ENCODE results near the gene MED31. TPM values are rescaled to one million over a fixed set of nuclear protein-coding genes. Genes with fewer than 3 reads are reported as not detected.
"Not testable (repeated sequence)": the region's sequence is repeated elsewhere in the genome, so short reads cannot be mapped to it uniquely, and the experiment has no call there.

MED31 gene
- total RNA-seq, 2 experiments from 2014 or later: 17.7 to 24.5 TPM

DNA sequence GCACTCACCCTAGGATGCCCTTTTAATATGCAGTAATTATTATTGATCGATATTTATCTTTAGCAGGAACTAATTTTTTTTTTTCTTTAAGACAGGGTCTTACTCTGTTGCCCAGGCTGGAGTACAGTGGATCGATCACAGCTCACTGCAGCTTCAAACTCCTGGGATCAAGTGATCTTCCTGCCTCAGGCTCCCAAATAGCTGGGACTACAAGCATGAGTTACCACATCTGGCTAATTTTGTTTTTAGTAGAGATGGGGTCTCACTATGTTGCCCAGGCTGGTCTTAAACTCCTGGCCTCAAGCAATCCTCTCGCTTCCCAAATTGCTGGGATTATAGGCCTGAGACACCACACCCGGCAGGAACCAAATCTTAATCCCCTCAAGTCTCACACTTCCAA is 40.2 kb downstream of the MED31 start:
- ATAC-seq: no peak
- Mint-ChIP-seq H3K4me3 (no peak overlapping the region), H3K9me3 (ENCODE audit: low read depth) (no peaks in the 10 kb centered on the region), H3K36me3 (ENCODE audit: low read depth) (peaks cover 47% of the 10 kb centered on the region), H3K27ac (no peak overlapping the region), H3K4me1 (peaks cover 2% of the 10 kb centered on the region), H3K27me3 (no peaks in the 10 kb centered on the region)
- DNase-seq: no peak
- ChIA-PET POLR2A (no interaction called here), CTCF (no interaction called here)
- intact Hi-C loops (cut with DNase I, micrococcal nuclease): no loop called here

DNA sequence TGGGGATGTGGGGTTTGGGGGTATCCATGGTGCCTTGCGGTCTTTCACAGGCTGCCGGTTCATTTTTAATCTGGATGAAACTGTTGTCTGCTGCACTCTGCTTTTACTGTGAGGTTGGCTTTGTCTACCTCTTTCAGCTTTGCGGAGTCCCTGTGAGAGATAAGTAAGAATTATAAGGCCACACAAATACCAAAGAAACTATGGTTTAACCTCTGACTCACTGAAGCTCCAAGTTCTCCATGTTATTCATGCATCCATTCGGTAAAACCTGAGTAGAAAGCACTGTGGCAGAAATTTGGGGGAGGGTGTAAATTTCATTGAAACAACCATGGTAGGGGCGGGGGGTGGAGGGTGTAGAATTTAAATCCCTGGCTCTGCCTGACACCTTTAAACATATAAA is 41.4 kb downstream of the MED31 start:
- intact Hi-C loops (cut with DNase I, micrococcal nuclease): no loop called here
- H3K4me3 Mint-ChIP-seq: no peak overlapping the region
- H3K9me3 Mint-ChIP-seq (ENCODE audit: low read depth): no peaks in the 10 kb centered on the region
- no peak overlapping the region for H3K27ac Mint-ChIP-seq
- DNase-seq (no peak), ATAC-seq (no peak)
- ChIA-PET POLR2A (no interaction called here), CTCF (no interaction called here)
- peaks cover 46% of the 10 kb centered on the region for H3K36me3 Mint-ChIP-seq (ENCODE audit: low read depth)
- H3K27me3 Mint-ChIP-seq: no peaks in the 10 kb centered on the region
- H3K4me1 Mint-ChIP-seq: peaks cover 2% of the 10 kb centered on the region

DNA sequence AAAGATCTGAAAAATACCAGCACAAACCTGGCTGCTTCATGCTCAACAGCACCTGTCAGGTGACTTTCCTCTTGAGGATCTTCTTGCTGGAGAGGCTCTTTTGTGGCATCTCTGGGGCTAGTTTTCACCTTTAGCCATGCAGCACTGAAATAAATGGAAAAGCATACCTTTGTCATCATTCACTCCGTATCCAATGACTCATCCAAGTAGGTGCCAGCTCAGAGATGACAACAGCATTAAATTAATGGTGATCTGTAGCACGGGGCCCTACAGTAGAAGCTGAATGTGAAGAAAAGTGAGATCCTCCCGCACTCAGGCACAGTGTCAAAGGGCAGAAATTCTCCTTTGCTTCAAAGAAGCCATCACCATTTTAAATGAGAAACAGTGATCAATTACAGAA is 43.1 kb downstream of the MED31 start:
- peaks cover 48% of the 10 kb centered on the region for H3K36me3 Mint-ChIP-seq (ENCODE audit: low read depth)
- ChIA-PET CTCF (interaction anchor here (0.6 to 1.2 kb wide), 3 partner anchors 12 to 151 kb away, joined by 3 read pairs; partner anchors contain the start of gene MED31), POLR2A (no interaction called here)
- ATAC-seq: no peak
- no peaks in the 10 kb centered on the region for H3K27me3 Mint-ChIP-seq
- H3K4me3 Mint-ChIP-seq: no peak overlapping the region
- no peaks in the 10 kb centered on the region for H3K9me3 Mint-ChIP-seq (ENCODE audit: low read depth)
- DNase-seq: no peak
- no peaks in the 10 kb centered on the region for H3K4me1 Mint-ChIP-seq
- no peak overlapping the region for H3K27ac Mint-ChIP-seq
- intact Hi-C loops (cut with DNase I, micrococcal nuclease): no loop called here

DNA sequence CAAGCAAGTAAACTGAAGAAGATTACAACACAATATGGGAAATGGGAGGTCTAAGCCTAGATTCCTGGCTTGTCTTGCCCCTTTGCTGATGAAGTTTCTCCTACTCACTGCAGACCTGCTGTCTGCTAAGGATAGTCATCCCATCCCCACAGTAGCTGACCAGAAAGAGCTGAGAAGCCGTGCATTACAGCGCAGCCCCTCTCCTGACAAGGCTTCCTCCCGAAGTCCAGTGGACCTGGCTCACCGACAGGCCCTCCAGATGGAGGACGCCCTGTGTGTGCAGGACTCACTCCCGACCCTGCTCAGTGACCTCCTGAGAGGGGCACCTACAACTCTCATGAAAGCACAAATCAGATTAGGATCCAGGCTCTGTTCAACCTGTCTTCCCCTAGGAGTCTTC is 46.3 kb downstream of the MED31 start:
- Mint-ChIP-seq H3K27me3 (no peaks in the 10 kb centered on the region), H3K36me3 (ENCODE audit: low read depth) (peaks cover 52% of the 10 kb centered on the region), H3K4me3 (no peak overlapping the region), H3K4me1 (no peaks in the 10 kb centered on the region), H3K27ac (no peak overlapping the region), H3K9me3 (ENCODE audit: low read depth) (no peaks in the 10 kb centered on the region)
- intact Hi-C loops (cut with DNase I, micrococcal nuclease): no loop called here
- ChIA-PET POLR2A (no interaction called here), CTCF (no interaction called here)
- ATAC-seq: no peak
- DNase-seq: no peak

DNA sequence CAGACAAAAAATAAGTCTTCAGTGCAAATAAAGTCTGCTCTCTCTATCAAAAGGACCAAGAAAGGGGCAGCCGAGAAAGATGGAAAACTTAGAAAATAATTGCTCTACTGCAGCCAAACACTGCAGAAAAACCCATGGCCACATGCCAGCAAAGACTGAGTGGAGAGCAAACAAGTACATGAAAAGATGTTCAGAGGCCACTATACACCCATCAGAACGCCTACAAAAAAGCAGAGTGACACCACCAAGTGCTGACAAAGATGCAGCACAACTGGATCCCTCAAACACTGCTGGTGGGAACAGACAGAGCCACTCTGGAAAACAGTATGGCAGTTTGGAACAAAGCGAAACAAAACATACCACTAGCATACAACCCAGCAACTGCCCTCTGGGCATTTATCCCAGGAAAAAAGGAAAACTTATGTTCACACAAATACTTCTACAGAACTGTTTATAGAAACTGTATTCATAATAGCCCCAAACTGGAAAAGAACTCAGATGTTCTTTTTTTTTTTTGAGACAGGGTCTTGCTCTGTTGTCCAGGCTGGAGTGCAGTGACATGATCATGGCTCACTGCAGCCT is 47.6 kb downstream of the MED31 start:
- CTCF ChIA-PET: no interaction called here
- no peak for ATAC-seq
- intact Hi-C loops (cut with DNase I, micrococcal nuclease): no loop called here
- peaks cover 46% of the 10 kb centered on the region for H3K36me3 Mint-ChIP-seq (ENCODE audit: low read depth)
- no peaks in the 10 kb centered on the region for H3K4me1 Mint-ChIP-seq
- no peak overlapping the region for H3K4me3 Mint-ChIP-seq
- POLR2A ChIA-PET: no interaction called here
- H3K27ac Mint-ChIP-seq: no peak overlapping the region
- H3K9me3 Mint-ChIP-seq (ENCODE audit: low read depth): no peaks in the 10 kb centered on the region
- no peak for DNase-seq
- no peaks in the 10 kb centered on the region for H3K27me3 Mint-ChIP-seq

DNA sequence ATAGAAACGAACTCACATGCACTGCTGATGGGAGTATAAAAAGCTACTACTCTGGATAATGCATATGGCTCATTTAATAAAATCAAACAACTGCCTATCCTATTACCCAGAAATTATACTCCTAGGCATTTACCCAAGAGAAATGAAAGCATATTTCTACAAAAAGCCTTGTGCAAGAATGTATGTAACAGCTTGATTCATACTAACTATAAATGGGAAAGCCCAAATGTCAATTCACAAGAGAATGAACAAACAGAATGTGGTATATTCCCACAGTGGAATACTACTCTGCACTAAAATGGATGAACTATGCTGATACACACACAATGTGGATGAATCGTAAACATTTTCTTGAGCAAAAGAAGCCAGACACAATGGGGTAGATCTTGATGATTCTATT is 49.3 kb downstream of the MED31 start:
- intact Hi-C loops (cut with DNase I, micrococcal nuclease): no loop called here
- Mint-ChIP-seq H3K27ac (no peak overlapping the region), H3K27me3 (no peaks in the 10 kb centered on the region), H3K4me3 (no peak overlapping the region), H3K9me3 (ENCODE audit: low read depth) (no peaks in the 10 kb centered on the region), H3K4me1 (no peaks in the 10 kb centered on the region), H3K36me3 (ENCODE audit: low read depth) (peaks cover 46% of the 10 kb centered on the region)
- ATAC-seq: no peak
- POLR2A ChIA-PET: no interaction called here
- DNase-seq: no peak
- CTCF ChIA-PET: interaction anchor here (0.7 kb wide), 1 partner anchor 86 kb away, joined by 4 read pairs; no protein-coding TSS in a partner anchor

DNA sequence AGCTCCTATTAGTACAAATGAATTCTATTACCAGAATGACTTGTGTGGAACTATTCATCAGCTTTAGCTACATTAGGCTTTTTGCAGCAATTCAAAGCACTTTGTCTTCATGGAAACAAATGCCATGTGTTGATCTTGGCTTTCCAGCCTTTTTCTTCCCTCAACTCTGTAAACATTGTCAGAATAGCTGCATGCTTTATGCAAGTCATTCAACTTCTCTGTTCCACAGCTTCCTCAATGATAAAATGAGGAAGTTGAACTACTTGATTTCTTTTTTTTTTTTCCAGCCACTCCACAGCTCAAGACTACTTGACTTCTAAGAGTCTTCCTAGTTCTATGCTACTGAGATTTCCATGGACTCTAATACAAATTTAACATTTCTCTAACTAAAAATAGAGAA is 52.0 kb downstream of the MED31 start:
- H3K4me1 Mint-ChIP-seq: no peaks in the 10 kb centered on the region
- intact Hi-C loops (cut with DNase I, micrococcal nuclease): no loop called here
- H3K27me3 Mint-ChIP-seq: no peaks in the 10 kb centered on the region
- ATAC-seq (no peak), DNase-seq (no peak)
- CTCF ChIA-PET: no interaction called here
- no peaks in the 10 kb centered on the region for H3K9me3 Mint-ChIP-seq (ENCODE audit: low read depth)
- H3K4me3 Mint-ChIP-seq: no peak overlapping the region
- H3K36me3 Mint-ChIP-seq (ENCODE audit: low read depth): peaks cover 45% of the 10 kb centered on the region
- POLR2A ChIA-PET: no interaction called here
- H3K27ac Mint-ChIP-seq: no peak overlapping the region

DNA sequence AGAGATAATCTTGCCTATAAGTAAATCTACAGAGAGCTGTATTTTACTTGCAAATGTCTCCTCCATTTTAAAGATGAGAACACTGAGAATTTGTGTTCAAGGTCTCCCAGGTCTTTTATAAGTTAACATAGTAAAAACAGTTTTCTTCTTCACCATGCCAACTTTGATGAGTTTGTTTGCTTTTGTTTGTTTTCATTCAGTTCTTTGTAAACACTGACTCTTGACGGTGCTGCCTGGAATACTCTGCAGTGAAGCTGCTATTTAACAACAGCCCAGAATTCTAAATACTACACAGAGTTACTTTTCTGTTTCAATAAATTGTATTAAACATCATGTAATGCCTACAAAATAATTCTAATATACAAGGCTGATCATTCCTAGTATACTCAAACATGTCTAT is 53.7 kb downstream of the MED31 start:
- ATAC-seq (no peak), DNase-seq (no peak)
- ChIA-PET POLR2A (no interaction called here), CTCF (no interaction called here)
- H3K9me3 Mint-ChIP-seq (ENCODE audit: low read depth): no peaks in the 10 kb centered on the region
- H3K4me3 Mint-ChIP-seq: no peak overlapping the region
- no peaks in the 10 kb centered on the region for H3K4me1 Mint-ChIP-seq
- H3K36me3 Mint-ChIP-seq (ENCODE audit: low read depth): peaks cover 45% of the 10 kb centered on the region
- H3K27ac Mint-ChIP-seq: no peak overlapping the region
- intact Hi-C loops (cut with DNase I, micrococcal nuclease): no loop called here
- H3K27me3 Mint-ChIP-seq: no peaks in the 10 kb centered on the region

DNA sequence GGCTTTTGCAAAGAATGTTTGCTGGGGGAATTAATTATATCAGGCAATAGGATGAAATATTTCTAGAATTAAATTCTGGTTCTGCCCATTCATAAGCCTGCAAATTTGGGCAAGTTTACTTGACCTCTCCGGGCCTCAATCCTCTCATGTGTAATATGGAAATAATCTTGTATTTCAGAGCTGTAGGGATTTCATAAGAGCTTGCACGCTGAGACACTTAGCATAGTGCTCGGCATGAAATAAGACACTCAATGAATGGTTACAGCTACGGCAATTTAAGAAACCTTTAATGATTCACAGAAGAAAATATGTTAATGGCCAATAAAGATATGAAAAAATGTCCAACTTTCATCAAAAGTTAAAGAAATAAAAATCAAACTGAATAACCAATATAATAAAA is 54.5 kb downstream of the MED31 start:
- peaks cover 41% of the 10 kb centered on the region for H3K36me3 Mint-ChIP-seq (ENCODE audit: low read depth)
- no peaks in the 10 kb centered on the region for H3K4me1 Mint-ChIP-seq
- CTCF ChIA-PET: interaction anchor here (1.0 kb wide), 1 partner anchor 13 kb away, joined by 3 read pairs; no protein-coding TSS in a partner anchor
- ATAC-seq (no peak), DNase-seq (no peak)
- POLR2A ChIA-PET: interaction anchor here (0.7 kb wide), 1 partner anchor 12 kb away, joined by 3 read pairs; no protein-coding TSS in a partner anchor
- H3K27me3 Mint-ChIP-seq: no peaks in the 10 kb centered on the region
- no peak overlapping the region for H3K27ac Mint-ChIP-seq
- no peaks in the 10 kb centered on the region for H3K9me3 Mint-ChIP-seq (ENCODE audit: low read depth)
- intact Hi-C loops (cut with DNase I, micrococcal nuclease): no loop called here
- H3K4me3 Mint-ChIP-seq: no peak overlapping the region

DNA sequence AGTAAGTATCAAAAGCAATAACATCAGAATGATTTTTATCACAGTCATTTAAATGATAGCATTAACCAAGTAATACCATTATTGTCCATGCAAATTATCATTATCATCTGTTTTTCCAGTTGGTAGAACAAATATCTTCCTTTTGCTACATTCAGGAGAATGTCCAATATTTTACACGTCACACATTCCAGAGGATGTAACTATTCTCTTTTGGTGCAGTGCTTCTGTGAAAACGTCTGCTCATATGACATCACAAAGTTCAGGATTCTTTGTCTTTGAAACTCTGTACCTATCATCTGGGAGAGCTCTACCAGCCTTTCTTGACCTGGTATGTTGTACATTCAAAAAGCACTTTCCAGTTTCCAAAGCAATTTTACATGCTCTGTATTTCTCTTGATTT is 54.9 kb downstream of the MED31 start:
- H3K9me3 Mint-ChIP-seq (ENCODE audit: low read depth): no peaks in the 10 kb centered on the region
- H3K27ac Mint-ChIP-seq: no peak overlapping the region
- no peak for DNase-seq
- no peaks in the 10 kb centered on the region for H3K27me3 Mint-ChIP-seq
- H3K4me3 Mint-ChIP-seq: no peak overlapping the region
- no peak for ATAC-seq
- intact Hi-C loops (cut with DNase I, micrococcal nuclease): no loop called here
- peaks cover 43% of the 10 kb centered on the region for H3K36me3 Mint-ChIP-seq (ENCODE audit: low read depth)
- ChIA-PET CTCF (interaction anchor here (1.0 kb wide), 1 partner anchor 13 kb away, joined by 3 read pairs; no protein-coding TSS in a partner anchor), POLR2A (interaction anchor here (0.7 kb wide), 1 partner anchor 13 kb away, joined by 3 read pairs; no protein-coding TSS in a partner anchor)
- H3K4me1 Mint-ChIP-seq: no peaks in the 10 kb centered on the region

DNA sequence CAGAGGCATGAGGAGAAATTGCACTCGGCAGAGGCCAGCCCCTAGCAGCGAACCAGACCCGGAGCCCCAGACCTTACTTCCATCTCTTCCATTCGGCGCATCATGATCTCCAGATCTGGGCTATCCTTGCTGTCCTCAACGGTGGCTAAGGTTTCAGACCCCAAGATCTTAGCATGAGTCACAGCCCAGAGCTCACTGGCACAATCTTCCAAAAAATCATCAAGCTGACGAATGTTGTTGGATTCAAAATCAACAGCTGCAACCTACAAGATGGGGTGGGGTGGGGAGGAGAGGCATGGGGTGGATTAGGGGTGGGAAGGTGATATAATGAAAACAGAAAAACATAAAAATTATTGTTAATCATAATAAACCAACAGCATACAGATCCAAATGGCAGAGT is 55.3 kb downstream of the MED31 start:
- no peak overlapping the region for H3K27ac Mint-ChIP-seq
- H3K27me3 Mint-ChIP-seq: no peaks in the 10 kb centered on the region
- POLR2A ChIA-PET: no interaction called here
- intact Hi-C loops (cut with DNase I, micrococcal nuclease): no loop called here
- DNase-seq: no peak
- no peak overlapping the region for H3K4me3 Mint-ChIP-seq
- CTCF ChIA-PET: no interaction called here
- H3K36me3 Mint-ChIP-seq (ENCODE audit: low read depth): peaks cover 41% of the 10 kb centered on the region
- no peaks in the 10 kb centered on the region for H3K4me1 Mint-ChIP-seq
- ATAC-seq: no peak
- H3K9me3 Mint-ChIP-seq (ENCODE audit: low read depth): no peaks in the 10 kb centered on the region

DNA sequence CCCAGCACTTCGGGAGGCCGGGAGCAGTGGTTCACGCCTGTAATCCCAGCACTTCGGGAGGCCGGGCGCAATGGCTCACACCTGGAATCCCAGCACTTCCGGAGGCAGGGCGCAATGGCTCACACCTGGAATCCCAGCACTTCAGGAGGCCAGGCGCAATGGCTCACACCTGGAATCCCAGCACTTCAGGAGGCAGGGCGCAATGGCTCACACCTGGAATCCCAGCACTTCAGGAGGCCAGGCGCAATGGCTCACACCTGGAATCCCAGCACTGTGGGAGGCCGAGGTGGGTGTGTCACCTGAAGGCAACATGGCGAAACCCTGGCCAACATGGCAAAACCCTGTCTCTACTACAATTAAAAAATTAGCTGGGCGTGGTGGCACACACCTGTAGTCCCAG is 58.0 kb downstream of the MED31 start:
- H3K9me3 Mint-ChIP-seq (ENCODE audit: low read depth); POLR2A ChIA-PET; ATAC-seq; DNase-seq; H3K27me3 Mint-ChIP-seq; H3K27ac Mint-ChIP-seq; CTCF ChIA-PET; H3K4me1 Mint-ChIP-seq; H3K4me3 Mint-ChIP-seq; intact Hi-C loops (cut with DNase I, micrococcal nuclease): not testable (repeated sequence)
- peaks cover 50% of the 10 kb centered on the region for H3K36me3 Mint-ChIP-seq (ENCODE audit: low read depth)
